C4-2B (cell line): Measurements from ENCODE around the gene TP53TG3D.
"Not testable (repeated sequence)": the region's sequence is repeated elsewhere in the genome, so short reads cannot be mapped to it uniquely, and the experiment has no call there.

Experiments used
- CTCF ChIP-seq: fragments of 450-650 bp; conservative IDR thresholded peaks from 2 replicates; pipeline ENCODE4 v1.5.1; 2017; ENCODE audit warnings: mild to moderate bottlenecking
- ZFX ChIP-seq: fragments of 450-650 bp; IDR thresholded peaks from 2 replicates; pipeline ENCODE4 v1.6.1; 2017

GRCh38 chr16:32252986-32253385 lies at the start of gene TP53TG3D:
- TF ChIP-seq CTCF, ZFX: not testable (repeated sequence)
